Gastrocnemius medialis (tissue), 4 donors: ENCODE measurements around the gene FUCA2.

Experiments used
- POLR2A ChIP-seq, 2 donors: fragments of 450-650 bp; IDR thresholded peaks; one replicate each; pipeline ENCODE4 v1.6.1; 2017; ENCODE audit warnings: antibody characterized with exemption in 2 of 2, mild to moderate bottlenecking in 2 of 2, moderate library complexity in 2 of 2
- TF ChIP-seq, protein P1 (sequence below), 5 experiments: fragments of 450-650 bp in 3 of 5; fragments of 200-600 bp in 2 of 5; sonication (generic) in 2 of 5; IDR thresholded peaks in 4 of 5; conservative IDR thresholded peaks in 1 of 5; 1 replicate in 4 of 5; 2 replicates in 1 of 5; pipeline ENCODE4 v1.5.1; 2016 to 2019; ENCODE audit warnings: antibody characterized with exemption in 5 of 5, mild to moderate bottlenecking in 3 of 5, moderate library complexity in 3 of 5

DNA sequence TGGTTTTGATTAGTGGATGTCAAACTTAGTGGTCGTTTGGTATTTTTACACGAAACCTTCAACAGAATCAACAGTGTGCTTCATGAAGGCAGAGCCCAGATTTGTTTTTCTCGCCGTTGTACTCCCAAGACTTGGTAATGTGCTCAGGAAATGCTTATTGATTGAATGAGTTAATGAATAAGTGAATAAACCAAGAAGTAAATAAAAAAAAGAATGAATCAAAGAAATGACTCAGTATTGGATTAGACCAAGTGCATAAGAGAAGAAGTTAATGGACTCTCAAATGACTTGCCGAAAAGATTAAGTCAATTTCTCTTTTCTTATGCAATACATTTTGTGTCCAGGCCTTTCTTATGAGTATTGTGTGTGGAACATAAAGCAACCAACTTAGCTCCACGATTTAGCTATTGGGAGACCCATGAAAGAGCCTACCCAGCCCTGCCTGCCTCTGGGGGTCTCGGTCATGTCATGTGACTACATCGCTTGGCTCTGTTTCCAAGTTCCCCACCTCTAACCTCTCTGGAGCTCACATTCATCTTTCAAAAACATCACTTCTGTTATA is 10.6 kb upstream of the FUCA2 start:
- no peak for TF ChIP-seq POLR2A (IDR thresholded peaks at IDR 0.05)
- TF ChIP-seq, protein P1, sequence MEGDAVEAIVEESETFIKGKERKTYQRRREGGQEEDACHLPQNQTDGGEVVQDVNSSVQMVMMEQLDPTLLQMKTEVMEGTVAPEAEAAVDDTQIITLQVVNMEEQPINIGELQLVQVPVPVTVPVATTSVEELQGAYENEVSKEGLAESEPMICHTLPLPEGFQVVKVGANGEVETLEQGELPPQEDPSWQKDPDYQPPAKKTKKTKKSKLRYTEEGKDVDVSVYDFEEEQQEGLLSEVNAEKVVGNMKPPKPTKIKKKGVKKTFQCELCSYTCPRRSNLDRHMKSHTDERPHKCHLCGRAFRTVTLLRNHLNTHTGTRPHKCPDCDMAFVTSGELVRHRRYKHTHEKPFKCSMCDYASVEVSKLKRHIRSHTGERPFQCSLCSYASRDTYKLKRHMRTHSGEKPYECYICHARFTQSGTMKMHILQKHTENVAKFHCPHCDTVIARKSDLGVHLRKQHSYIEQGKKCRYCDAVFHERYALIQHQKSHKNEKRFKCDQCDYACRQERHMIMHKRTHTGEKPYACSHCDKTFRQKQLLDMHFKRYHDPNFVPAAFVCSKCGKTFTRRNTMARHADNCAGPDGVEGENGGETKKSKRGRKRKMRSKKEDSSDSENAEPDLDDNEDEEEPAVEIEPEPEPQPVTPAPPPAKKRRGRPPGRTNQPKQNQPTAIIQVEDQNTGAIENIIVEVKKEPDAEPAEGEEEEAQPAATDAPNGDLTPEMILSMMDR (IDR thresholded peaks at IDR 0.05 in 4 of 5, conservative IDR thresholded peaks at IDR 0.05 in 1 of 5), result no peak
